Activated CD4-positive, CD25-positive, alpha-beta regulatory T cell treated with anti-CD3 and anti-CD28 coated beads, Interleukin-2, amount 50 U/mL, for 72 hours (primary cell): ENCODE data around the gene LRP1.

Source experiments
- DNase-seq: peaks from one replicate; pipeline ENCODE4 v3.0.0; 2021

Gene LRP1

DNA sequence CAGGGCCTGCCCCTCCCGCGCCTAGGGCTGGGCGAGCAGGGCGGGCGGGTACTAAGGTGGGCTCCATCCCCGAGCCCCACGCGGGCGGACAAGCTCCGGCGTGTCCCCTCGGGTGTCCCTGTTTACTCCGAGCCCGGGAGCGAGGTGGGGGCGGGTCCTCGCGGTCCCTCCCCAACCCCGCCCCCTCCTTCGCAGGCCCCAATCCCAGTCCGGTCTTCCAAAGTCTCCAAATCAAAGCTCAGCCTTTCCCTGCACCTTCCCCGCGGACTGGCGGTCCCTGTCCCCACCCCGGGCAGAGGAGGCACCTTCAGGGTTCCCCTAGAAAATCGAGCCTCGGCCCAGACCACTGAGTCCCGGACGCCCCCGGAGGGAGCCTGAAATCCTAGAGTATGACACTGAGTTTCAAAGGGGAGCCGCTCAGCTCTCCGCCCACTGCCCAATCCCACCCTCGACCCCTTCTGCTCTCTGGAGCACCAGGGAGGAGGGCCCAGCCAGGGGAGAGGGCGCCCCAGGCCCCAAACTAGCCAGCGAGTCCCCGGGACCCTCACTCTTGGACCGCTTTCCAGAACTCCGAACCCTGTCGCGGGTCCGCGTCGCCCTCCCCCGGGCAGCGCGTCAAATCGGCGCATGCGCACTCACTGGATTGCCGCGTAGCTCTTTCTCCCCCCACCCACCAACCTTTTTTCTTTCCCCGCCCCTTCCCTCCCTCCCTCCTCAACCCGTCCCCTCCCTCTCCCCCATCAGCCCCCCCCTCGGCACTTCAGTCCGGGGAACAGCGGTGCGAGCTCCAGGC lies at the start of gene LRP1:
TSS of gene LRP1 (plus strand) at position 758 of the 793 bp plus-strand sequence. CDS start 482 bp downstream, outside the sequence.
- DNase-seq = peak; percentile 75

DNA sequence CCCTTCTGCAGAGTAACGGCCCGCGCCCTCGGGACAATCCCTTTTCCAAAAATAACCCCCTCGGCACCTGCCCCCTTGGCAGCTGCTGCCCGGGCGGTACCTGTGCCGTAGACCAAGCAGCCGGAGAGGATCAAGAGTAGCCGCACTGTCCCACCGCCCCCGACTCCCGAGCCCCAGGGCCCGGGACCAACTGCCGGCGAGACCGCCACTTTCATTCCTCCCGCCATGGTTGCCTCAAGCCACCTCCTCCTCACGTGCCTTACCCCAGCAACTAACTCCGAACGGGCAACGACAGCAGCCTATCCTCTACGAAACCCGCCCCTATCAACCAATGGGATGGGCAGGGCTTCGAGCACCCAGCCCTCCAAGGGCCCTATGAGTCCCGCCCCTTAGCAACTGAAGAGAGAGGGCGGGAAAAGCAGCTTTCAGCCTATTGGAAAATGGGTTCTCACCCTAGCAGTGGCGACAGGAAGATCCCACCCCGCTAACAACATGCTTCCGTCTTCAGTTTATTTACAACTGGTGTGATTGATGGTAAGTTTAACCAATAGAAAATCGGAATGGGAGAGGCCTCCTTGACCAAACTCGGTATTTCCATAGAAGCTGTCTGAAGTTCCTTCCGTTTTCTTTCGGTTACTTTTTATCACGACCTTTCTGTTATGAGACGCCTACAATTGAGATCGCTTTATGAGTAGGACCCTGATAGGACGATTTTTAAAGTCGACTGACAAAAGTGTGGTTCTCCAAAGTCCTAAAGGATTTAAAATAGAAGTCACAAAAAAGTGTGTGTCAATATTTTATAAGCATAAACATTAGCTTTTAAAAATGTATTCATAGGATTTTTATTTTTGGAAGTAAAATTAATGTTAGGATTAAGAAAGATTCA lies 49.5 kb upstream of the LRP1 start, which contains the start of gene NEMP1:
TSS of gene NEMP1 (minus strand) at position 273 of the 886 bp plus-strand sequence. CDS start at position 227, 46 bp downstream.
- DNase-seq = peak; percentile 87

DNA sequence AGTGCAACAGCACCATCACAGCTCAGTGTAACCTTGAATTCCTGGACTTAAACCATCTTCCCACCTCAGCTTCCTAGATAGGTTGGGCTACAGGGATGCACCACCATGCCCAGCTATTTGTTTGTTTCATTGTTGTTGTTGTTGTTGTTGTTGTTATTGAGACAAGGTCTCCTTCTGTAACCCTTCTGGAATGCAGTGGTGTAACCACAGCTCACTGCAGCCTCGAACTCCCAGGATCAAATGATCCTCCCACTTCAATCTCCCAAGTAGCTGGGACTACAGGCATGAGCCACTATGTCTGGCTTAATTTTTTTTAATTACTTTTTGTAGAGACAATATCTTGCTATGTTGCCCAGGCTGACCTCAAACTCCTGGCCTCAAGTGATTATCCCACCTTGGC lies 48.5 kb upstream of the LRP1 start:
- no peak for DNase-seq

DNA sequence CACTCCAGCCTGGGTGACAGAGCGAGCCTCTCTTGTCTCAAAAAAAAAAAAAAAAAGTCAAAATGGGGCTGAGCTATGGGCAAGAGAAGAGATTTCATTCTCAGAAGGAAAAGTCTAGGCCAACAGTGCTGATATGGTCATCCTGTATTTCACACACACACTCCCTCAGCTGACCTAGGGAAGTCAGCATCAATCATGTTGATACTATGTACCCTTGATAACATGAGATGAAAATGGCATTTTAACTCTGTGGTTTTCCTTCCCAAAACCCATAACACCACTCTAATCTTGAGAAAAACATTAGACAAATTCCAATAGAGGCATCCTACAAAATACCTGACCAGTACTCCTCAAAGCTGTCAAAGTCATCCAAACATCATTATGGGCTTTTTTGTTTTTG lies 47.4 kb upstream of the LRP1 start:
- DNase-seq = no peak

DNA sequence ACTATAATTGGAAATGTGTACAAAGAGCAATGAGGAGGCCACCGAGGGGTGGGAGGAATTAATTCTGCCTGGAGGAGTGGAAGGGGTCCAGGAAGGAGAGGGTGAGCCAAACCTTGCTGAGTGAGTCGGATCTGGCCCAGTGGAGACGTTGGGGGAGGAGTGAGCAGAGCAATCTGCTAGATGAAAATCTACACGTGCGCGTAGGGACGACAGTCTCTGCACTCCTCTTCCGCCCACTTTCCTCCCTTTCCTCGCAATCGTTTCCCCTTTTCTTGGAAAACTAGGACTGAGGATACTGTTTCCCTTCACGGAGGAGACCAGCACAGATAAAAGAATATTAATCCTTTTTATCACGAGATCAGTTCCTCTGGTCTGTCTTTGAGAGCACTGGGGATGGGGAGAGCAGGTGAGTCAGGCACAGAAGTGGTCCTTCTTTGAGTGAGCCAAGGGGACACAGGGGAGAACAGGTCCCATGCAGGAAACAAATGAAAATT lies 42.2 kb upstream of the LRP1 start:
- peak; percentile 32 for DNase-seq

DNA sequence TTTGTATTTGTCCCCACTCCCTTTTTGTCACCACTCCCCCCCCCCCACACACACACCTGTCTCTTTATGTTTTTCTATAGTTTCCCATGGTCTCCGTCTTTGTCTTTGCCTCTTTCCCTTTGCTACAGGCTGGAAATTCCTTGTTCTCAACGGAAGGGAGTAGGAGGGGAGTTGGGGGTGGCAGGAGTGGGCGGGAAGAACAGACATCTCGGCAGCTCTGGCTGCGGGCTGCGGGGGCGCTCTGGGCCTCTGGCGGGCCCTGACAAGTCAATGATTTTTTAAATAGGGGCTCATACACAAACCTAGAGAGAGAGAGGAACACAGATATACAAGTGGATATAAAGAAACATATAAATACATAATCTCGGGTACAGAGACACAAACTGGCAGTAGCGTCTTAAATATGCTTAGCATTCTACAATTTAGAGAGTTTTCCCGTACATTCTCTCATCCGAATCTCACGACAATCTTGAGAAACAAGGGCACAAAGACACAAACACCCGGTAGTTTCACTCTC lies 41.7 kb upstream of the LRP1 start:
- peak; percentile 44 for DNase-seq

DNA sequence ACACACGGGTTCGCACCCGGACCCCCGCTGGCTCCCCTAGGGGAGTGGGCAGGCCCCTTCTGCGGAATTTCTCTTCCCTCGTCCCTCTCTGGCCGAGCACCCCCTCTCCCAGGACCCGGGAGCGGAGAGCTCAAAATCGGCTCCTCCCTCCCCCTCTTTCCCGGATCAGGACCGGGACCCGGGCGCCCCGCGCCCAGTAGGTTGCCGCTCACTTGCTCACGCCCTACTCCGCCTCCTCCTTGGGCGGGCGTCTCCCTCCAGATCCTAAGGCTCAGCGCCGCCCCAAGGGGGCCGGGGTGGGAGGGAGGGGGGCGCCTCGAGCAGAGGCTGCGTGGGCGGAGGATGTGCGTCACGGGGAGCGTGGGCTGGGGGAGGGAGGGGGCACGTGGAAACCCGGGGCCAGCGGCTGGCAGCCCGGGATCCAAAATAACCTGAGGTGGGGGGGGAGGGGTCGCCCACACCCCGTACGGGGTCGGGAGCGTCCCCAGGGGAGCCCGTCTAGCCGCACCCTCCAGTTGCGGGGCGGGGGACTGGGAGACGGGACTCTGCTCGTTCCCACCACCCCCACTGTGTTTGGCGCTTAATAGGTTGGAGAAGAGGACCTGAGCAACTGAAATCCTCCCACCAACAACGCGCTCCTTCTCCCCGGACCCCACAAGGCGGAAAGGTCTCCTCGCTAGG lies 41.1 kb upstream of the LRP1 start:
- peak; percentile 81 for DNase-seq

DNA sequence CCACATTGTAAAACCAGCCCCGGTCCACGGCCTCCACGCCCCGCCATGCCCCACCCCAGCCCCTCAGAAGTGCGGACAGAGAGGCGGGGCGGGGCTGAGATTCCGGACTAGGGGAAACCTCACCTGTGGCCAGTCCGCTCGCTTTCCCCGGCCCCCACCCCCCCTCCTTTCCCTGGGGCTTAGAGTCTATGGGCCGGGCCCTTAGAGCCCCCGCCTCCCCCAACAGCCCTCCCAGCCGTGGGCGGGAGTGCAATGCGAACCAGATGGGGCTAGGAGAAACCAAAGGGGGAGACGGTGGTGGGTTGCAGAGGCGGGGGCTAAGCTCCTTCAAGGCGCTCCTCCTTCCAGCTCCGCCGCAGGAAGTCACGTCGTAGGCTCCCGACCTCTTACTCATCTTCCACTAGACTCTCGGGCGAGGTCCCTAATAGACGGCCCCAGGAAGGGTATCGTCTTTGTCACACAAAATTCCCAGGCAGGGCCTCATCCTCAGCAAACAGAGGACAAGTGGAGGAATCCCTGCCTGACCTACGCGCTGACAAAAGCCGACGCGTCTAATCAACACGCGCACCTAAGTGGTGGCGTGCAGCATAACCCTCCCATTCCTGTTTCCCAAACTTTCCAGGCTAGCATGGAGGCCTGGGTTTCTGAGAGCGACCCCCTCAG lies 40.5 kb upstream of the LRP1 start:
- DNase-seq = peak; percentile 64

DNA sequence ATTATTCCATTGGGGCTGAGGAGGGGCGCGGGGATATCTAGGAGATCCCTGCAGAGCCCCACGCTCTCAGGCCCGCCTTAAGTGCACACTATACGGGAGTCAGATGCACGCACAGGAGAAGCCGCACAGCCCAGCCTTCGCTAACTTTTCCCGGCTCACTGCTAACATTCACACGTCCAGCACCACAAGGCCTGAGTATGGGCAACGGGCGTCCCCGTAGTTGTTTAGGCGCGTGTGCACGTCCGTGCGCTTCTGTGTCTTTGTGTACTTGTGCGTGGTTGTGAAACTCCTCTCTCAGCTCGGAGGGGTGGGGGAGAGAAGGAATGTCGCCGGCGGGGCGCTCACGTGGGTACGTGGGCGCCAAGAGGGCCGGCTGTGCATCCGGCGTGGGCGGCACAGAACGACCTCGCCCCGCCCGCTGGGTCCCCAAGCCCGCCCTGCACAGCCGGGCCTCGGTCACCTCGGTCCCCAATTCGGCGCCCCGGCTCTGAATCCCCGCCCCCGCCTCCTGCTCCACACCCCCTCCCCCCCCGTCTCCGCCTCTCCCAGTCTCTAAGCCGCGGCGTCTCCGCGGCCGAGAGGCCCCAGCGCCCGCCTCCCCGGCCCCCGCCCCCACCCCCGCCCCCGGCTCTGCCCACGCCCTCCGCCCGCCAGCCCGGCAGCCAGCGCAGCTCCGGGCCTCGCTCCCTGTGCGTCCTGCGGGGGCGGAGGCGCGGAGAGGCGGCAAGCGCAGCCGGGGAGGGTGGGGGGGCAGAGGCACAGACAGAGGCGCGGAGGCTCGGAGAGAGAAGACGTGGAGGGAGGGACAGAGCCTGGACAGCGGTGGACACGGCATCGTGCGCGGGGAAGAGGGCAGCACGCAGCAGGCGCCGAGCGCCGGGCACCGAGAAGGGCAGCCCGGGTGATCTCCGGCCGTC lies 39.7 kb upstream of the LRP1 start, which contains the start of gene NAB2:
TSS of gene NAB2 (plus strand) at position 761 of the 917 bp plus-strand sequence. CDS start 158 bp downstream, outside the sequence.
- peak; percentile 85 for DNase-seq

DNA sequence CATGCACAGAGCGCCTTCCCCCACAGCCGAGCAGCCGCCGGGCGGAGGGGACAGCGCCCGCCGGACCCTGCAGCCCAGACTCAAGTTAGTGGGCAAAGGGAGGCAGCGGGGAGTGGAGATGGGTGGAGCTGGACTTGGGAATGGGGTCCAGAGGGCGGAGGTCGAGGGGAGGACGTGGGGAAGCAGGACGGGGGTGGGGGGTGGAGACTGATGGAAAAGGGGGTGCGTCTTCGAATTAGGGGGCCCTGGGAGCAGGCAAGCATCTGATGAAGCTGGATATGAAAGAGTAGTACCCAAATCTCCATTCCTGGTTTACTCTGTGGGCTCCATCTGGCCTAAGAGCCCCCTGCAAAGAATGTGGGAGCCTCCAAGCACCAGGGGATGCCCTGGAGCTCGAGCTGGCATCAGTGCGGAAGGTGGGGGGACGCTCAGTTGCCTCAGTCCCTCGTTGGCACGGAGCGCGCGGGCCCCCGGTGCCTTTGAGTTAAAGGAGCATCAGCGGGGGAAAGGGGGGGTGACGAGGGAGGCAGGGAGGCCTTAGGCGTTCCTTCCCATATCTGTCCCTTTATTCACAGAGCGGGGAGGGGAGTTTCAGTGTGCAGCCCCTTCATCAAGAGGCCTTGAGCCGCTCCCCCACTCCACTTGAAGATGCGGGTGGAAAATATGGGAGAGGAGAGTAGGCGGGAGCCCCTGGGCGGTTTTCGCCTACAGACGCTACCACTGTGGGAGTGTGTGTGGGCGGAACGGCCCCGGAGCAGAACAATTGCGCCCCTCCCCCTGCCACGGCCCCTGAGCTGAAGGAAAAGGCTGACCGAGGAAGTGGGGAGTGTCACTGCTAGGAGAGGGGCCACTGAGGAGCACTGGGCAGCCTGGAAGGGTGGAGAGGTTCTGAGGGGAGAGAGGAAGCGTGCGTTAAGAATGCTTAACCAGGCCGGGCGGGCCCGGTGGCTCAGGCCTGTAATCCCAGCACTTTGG lies 38.7 kb upstream of the LRP1 start:
- DNase-seq = peak; percentile 58

DNA sequence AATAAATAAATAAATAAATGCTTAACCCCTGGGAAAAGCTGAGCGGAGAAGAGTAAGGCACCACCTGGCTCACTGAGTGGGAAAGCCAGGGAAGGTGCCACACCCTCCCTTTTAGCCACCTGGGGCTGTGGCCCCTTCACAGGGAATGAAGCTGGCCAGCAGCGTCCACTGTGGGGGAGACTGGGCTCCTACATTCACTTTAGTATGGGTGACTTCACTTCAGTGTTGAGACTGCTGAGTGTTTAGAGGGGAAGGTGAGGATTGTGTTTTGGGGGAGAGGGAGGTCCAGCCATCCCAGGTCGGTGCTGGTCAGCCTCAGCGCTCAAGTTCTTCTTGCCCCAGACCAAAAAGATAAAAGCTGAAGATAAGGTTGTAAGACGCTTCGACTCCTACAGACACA lies 37.8 kb upstream of the LRP1 start:
- no peak for DNase-seq

DNA sequence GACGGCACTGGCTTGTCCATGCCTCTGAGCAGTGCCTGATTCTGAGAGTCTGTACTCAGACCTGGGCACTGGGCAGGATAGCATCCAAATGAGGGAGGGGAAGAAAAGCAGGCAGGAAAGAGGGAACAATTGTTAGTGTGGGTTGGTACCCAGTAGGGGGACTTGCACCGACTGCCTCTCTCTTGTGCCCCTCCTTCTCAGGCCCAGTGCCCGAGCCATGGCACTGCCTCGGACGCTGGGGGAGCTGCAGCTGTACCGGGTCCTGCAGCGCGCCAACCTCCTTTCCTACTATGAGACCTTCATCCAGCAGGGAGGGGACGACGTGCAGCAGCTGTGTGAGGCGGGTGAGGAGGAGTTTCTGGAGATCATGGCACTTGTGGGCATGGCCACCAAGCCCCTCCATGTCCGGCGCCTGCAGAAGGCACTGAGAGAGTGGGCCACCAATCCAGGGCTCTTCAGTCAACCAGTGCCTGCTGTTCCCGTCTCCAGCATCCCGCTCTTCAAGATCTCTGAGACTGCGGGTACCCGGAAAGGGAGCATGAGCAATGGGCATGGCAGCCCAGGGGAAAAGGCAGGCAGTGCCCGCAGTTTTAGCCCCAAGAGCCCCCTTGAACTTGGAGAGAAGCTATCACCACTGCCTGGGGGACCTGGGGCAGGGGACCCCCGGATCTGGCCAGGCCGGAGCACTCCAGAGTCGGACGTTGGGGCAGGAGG lies 37.2 kb upstream of the LRP1 start:
- DNase-seq = peak; percentile 27

DNA sequence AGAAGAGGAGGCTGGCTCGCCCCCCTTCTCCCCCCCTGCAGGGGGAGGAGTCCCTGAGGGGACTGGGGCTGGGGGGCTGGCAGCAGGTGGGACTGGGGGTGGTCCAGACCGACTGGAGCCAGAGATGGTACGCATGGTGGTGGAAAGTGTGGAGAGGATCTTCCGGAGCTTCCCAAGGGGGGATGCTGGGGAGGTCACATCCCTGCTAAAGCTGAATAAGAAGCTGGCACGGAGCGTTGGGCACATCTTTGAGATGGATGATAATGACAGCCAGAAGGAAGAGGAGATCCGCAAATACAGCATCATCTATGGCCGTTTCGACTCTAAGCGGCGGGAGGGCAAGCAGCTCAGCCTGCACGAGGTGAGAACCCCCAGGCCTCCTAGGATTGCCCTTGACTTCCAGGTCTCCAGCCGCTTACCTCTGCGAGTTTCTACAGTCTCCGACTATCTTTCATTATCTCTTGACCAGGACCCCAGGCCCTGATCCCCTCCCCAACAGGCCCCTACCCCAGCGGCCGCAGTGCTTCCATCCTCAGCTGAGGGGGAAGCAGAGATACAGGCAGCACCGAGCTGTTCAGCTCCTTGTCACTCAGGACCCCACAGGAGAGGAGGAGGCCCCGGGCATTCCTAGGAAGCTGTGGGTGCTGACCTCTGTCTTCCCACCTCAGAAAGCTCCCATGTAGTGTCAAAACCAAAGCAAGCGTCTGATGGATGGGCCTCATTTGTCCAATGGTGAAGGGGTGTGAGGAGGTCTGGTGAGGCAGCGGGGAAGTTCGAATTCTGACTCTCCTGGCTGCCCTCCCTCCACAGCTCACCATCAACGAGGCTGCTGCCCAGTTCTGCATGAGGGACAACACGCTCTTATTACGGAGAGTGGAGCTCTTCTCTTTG lies 36.4 kb upstream of the LRP1 start:
- peak; percentile 29 for DNase-seq

DNA sequence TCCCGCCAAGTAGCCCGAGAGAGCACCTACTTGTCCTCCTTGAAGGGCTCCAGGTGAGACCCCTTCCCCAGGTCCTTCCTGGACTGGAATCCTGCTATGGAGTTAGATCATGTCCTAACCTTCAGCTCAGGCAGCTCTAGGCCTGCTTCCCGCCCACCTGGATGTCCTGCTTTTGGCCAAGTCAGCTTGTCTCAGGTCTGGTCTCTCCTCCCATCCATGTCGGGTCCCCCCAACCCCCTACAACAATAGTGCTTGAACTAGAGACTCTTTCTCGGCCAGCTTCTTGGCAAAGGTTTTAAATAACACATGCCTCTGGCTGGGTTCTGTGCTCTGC lies 35.8 kb upstream of the LRP1 start:
- peak; percentile 28 for DNase-seq

DNA sequence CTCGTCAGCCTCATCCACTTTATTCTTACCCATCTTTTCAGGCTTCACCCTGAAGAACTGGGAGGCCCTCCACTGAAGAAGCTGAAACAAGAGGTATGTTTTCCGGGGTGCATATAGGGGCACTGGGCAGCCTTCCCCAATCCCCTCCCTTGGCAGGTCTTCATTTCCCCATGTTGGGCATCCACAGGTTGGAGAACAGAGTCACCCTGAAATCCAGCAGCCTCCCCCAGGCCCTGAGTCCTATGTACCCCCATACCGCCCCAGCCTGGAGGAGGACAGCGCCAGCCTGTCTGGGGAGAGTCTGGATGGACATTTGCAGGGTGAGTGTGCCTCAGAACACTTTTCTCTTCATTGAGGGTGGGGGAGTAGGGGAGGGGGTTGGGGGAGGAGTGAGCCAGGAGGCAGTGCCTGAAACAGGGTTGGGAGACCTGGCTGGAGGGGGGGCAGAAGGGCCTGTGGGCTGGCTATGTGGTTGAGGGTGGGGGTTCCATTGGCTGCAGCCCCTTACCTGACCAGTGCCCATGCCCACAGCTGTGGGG lies 35.3 kb upstream of the LRP1 start:
- peak; percentile 29 for DNase-seq

DNA sequence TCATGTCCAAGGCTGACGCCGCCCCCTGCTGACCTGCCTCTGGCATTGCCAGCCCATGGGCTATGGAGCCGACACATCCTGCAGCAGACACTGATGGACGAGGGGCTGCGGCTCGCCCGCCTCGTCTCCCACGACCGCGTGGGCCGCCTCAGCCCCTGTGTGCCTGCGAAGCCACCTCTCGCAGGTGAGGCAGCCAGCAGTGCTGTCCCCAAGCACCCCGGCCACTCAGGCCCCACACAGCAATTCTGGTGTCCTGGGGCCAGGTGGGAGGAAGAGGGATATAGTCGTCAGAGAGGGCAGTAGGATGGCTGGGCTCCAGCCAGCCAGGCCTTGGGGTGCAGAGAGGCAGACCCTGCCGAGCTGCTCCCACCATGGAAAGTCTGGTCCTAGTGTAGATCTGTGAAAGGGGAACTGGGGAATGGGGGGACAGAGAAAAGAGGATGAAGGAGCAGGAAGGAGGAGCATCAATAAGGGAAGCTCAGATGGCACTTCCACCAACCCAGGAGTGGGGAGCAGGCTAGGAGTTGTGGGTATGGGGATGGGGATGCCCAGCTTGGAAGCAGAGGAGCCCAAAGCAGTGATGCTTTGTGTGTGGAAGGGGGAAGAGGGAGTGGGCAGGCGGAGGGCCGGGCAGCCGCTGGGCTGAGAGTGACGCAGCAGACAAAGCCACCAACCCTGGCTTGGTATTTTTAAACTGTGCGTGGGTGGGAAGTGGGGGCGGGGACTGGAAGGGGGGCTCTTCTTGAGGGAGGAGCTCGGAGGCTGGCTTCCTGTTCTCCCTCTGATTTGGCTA lies 34.7 kb upstream of the LRP1 start:
- DNase-seq = peak; percentile 60
